GM12878 (cell line): Measurements from ENCODE around the gene PRRX2. TPM values are rescaled to one million over a fixed set of nuclear protein-coding genes. Genes with fewer than 3 reads are reported as not detected.

Experiments used
- ATAC-seq: fragments of 200-7000 bp; cut with Tn5 transposase; 3 replicates; pipeline ENCODE4 v1.9.1; 2020; ENCODE audit warnings: mild to moderate bottlenecking, moderate library complexity
- BruUV-seq: library from RNA; stranded (reverse); fragments of 400-500 nt; replicated peaks from 2 replicates; lab custom pipeline; 2021; lab: Mats Ljungman, UMichigan
- CTCF ChIA-PET: fragments of 300-600 bp; sonication (Branson Sonifier 250); formaldehyde crosslinking; extraction: SDS; loops from one replicate; lab custom pipeline; 2021; ENCODE audit warnings: inconsistent platforms; lab: Yijun Ruan, JAX
- POLR2A ChIA-PET: fragments of 350-600 bp; formaldehyde crosslinking; extraction: SDS; loops from one replicate; lab custom pipeline; 2021; ENCODE audit warnings: inconsistent platforms; lab: Charles Lee
- RAD21 ChIA-PET: fragments of 300-600 bp; sonication (Branson Sonifier 250); formaldehyde crosslinking; loops from one replicate; lab custom pipeline; 2023; ENCODE audit warnings: antibody characterized with exemption; ENCODE audit not compliant: unreplicated experiment; lab: Charles Lee
- SMC1A ChIA-PET: fragments of 300-600 bp; sonication (Branson Sonifier 250); formaldehyde crosslinking; loops from one replicate; lab custom pipeline; 2023; ENCODE audit not compliant: unreplicated experiment, uncharacterized antibody; lab: Charles Lee
- DNase-seq: peaks from one replicate; pipeline ENCODE4 v3.0.0-alpha.2; 2011; ENCODE audit warnings: low read depth, low spot score
- FAIRE-seq: peaks from 3 replicates; lab custom pipeline; 2011; peaks lifted over from hg19 to GRCh38; lab: Jason Lieb, UNC
- H2AFZ ChIP-seq: 2 replicates; pipeline ENCODE4 v1.6.0; 2011; ENCODE audit warnings: low read depth, low read length, control low read depth; ENCODE audit not compliant: control insufficient read depth
- H3K27ac ChIP-seq: 2 replicates; pipeline ENCODE4 v1.5.1; 2011; ENCODE audit warnings: control low read depth; ENCODE audit not compliant: control insufficient read depth, insufficient read depth
- H3K27me3 ChIP-seq, 2 experiments: replicated peaks in 1 of 2; 2 replicates each; pipeline versions ENCODE4 v1.6.0 to v1.6.1; 2011; ENCODE audit warnings: low read length in 1 of 2; ENCODE audit not compliant: control insufficient read depth in 2 of 2, insufficient read depth in 2 of 2
- H3K36me3 ChIP-seq, 2 experiments: 2 replicates each; pipeline ENCODE4 v1.5.1; 2011; ENCODE audit warnings: low read length in 1 of 2; ENCODE audit not compliant: control insufficient read depth in 2 of 2, insufficient read depth in 2 of 2
- H3K4me1 ChIP-seq: 2 replicates; pipeline ENCODE4 v1.6.1; 2011; ENCODE audit warnings: mild to moderate bottlenecking, low read length, moderate library complexity, mixed read lengths; ENCODE audit not compliant: control insufficient read depth, insufficient read depth
- H3K4me2 ChIP-seq: 2 replicates; pipeline ENCODE4 v1.6.0; 2011; ENCODE audit warnings: control low read depth; ENCODE audit not compliant: control insufficient read depth, insufficient read depth
- H3K4me3 ChIP-seq: fragments of 200-600 bp; sonication (generic); 2 replicates; pipeline ENCODE4 v1.5.1; 2016
- H3K79me2 ChIP-seq: 2 replicates; pipeline ENCODE4 v1.6.0; 2011; ENCODE audit warnings: low read length; ENCODE audit not compliant: control insufficient read depth, insufficient read depth
- H3K9ac ChIP-seq: 2 replicates; pipeline ENCODE4 v1.8.0; 2011; ENCODE audit warnings: low read length, control low read depth, mixed read lengths; ENCODE audit not compliant: control insufficient read depth, insufficient read depth
- H3K9me3 ChIP-seq: replicated peaks from 3 replicates; pipeline ENCODE4 v1.5.1; 2011; ENCODE audit warnings: mild to moderate bottlenecking, low read length; ENCODE audit not compliant: control insufficient read depth, insufficient read depth
- H4K20me1 ChIP-seq: 2 replicates; pipeline ENCODE4 v1.6.0; 2011; ENCODE audit not compliant: control insufficient read depth, insufficient read depth
- CBX3 ChIP-seq: fragments of 200-600 bp; sonication (generic); IDR thresholded peaks from 2 replicates; pipeline ENCODE4 v1.6.1; 2016; ENCODE audit warnings: low read depth, borderline replicate concordance
- EGR1 ChIP-seq, 2 experiments: IDR thresholded peaks; 1 replicate in 1 of 2; 2 replicates in 1 of 2; pipeline ENCODE4 v1.6.1; 2011 to 2012; ENCODE audit warnings: low read depth in 2 of 2, low read length in 2 of 2, borderline replicate concordance in 1 of 2, mild to moderate bottlenecking in 1 of 2, moderate library complexity in 1 of 2
- IKZF2 ChIP-seq, 2 experiments: fragments of 450-650 bp; IDR thresholded peaks; 2 replicates each; pipeline ENCODE4 v1.6.1; 2017; ENCODE audit warnings: mild to moderate bottlenecking in 2 of 2, moderate library complexity in 2 of 2
- IRF4 ChIP-seq: IDR thresholded peaks from 2 replicates; pipeline ENCODE4 v1.6.1; 2011; ENCODE audit warnings: low read depth, low read length
- MEF2A ChIP-seq: IDR thresholded peaks from 2 replicates; pipeline ENCODE4 v1.6.1; 2011; ENCODE audit warnings: low read depth, mild to moderate bottlenecking, low read length, moderate library complexity; ENCODE audit not compliant: insufficient read depth
- NFYB ChIP-seq: IDR thresholded peaks from 2 replicates; pipeline ENCODE4 v1.6.1; 2011; ENCODE audit warnings: low read depth, mild to moderate bottlenecking, low read length, improper control_type of control experiment, moderate library complexity; ENCODE audit not compliant: insufficient read depth
- NRF1 ChIP-seq: conservative IDR thresholded peaks from 2 replicates; pipeline ENCODE4 v1.6.1; 2011; ENCODE audit warnings: mild to moderate bottlenecking, low read depth, low read length, improper control_type of control experiment
- POU2F2 ChIP-seq: IDR thresholded peaks from 3 replicates; pipeline ENCODE4 v1.6.1; 2011; ENCODE audit warnings: low read depth, mild to moderate bottlenecking, low read length, borderline replicate concordance
- RUNX3 ChIP-seq: IDR thresholded peaks from 2 replicates; pipeline ENCODE4 v1.6.1; 2012; ENCODE audit warnings: low read length, inconsistent platforms
- SREBF2 ChIP-seq: IDR thresholded peaks from 2 replicates; pipeline ENCODE4 v1.6.1; 2012; ENCODE audit warnings: mild to moderate bottlenecking, low read length
- STAT3 ChIP-seq: IDR thresholded peaks from 2 replicates; pipeline ENCODE4 v1.6.1; 2011; ENCODE audit warnings: low read depth, low read length, improper control_type of control experiment
- TCF7 ChIP-seq: IDR thresholded peaks from 2 replicates; pipeline ENCODE4 v1.6.1; 2014; ENCODE audit warnings: antibody characterized with exemption, borderline replicate concordance
- ZNF207 ChIP-seq: fragments of 450-650 bp; IDR thresholded peaks from 2 replicates; pipeline ENCODE4 v1.6.1; 2014; ENCODE audit warnings: antibody characterized with exemption, mild to moderate bottlenecking, borderline replicate concordance
- ZNF274 ChIP-seq: IDR thresholded peaks from one replicate; pipeline ENCODE4 v1.8.0; 2011; ENCODE audit not compliant: insufficient read length, insufficient read depth
- WGBS: methylation state at CpG from one replicate; pipeline ENCODE4 v1.1.6; 2016; ENCODE audit warnings: low lambda C conversion rate; ENCODE audit not compliant: insufficient replicate concordance, insufficient coverage; ENCODE audit errors: missing lambda C conversion rate; 5-methylcytosine and 5-hydroxymethylcytosine counted together
- in situ Hi-C: fragments of 300-500 bp; cut with MboI; formaldehyde crosslinking; loops from 9 replicates; pipeline ENCODE4 v1.14.3; 2018; ENCODE audit warnings: mixed read lengths
- intact Hi-C: fragments of 100-400 bp; cut with micrococcal nuclease; formaldehyde crosslinking; loops from one replicate; pipeline ENCODE4 v1.14.2; 2022; ENCODE audit not compliant: unreplicated experiment
- polyA plus RNA-seq, 11 experiments: library from polyadenylated mRNA; depleted of rRNA in 4 of 11; unstranded in 6 of 11; stranded (reverse) in 5 of 11; fragments of >200 nt; fragmentation: Nextera tagmentation in 4 of 11; fragmentation: Illumina TruSeq in 1 of 11; extraction: Ambion mirVana in 4 of 11; extraction: Trizol in 1 of 11; gene quantifications; 1 replicate in 1 of 11; 2 replicates in 10 of 11; pipeline versions ENCODE4 v1.2.1 to v1.2.3, GENCODE V29; 2011 to 2016; ENCODE audit warnings: inconsistent platforms in 2 of 11, missing spikeins in 2 of 11, low read depth in 1 of 11
- total RNA-seq, 4 experiments: library from RNA; depleted of rRNA in 3 of 4; stranded (reverse); fragments of >200 nt in 3 of 4; fragmentation: Illumina TruSeq in 1 of 4; extraction: Trizol in 1 of 4; gene quantifications; 2 replicates each; pipeline versions ENCODE4 v1.2.1 to v1.2.3, GENCODE V29; 2013 to 2021

Gene PRRX2
- total and polyA plus RNA-seq, 10 of the 15 experiments (the other 5 are each of a cell fraction or from before 2014, with no cell fraction given) = not detected

- in situ Hi-C loops = no loop called here
- Histone ChIP-seq H4K20me1 (no peaks in the 10 kb centered on the region), H3K27ac (no peak overlapping the region), H3K4me2 (no peak overlapping the region), H3K36me3 (no peaks in the 10 kb centered on the region), H3K9me3 (no peaks in the 10 kb centered on the region), H2AFZ (no peak overlapping the region), H3K79me2 (no peaks in the 10 kb centered on the region), H3K4me1 (no peaks in the 10 kb centered on the region), H3K9ac (no peak overlapping the region), H3K4me3 (no peak overlapping the region), H3K27me3 (peaks cover 0 to 2% of the 10 kb centered on the region in 2 experiments; a peak in 2 of 4 replicates)
- ATAC-seq (no peak), DNase-seq (no peak), FAIRE-seq (no peak)
- intact Hi-C loops = no loop called here
- no TSS peak for BruUV-seq
- TF ChIP-seq STAT3 (no peak), CBX3 (no peak), RUNX3 (no peak), ZNF274 (no peak), NRF1 (no peak), NFYB (no peak), MEF2A (no peak), IRF4 (no peak), TCF7 (no peak), SREBF2 (no peak), EGR1 (IDR thresholded peaks at IDR 0.05; ENCODE audit: borderline replicate concordance in 1 of 2, low read depth in 2 of 2, low read length in 2 of 2) (no peak), ZNF207 (no peak), POU2F2 (no peak), IKZF2 (IDR thresholded peaks at IDR 0.05) (no peak)
- ChIA-PET SMC1A (no interaction called here), RAD21 (no interaction called here), POLR2A (no interaction called here), CTCF (no interaction called here)
- WGBS = 54% methylated on average over 13 of the region's 13 CpGs
Observed at GRCh38 chr9:129669946-129670345, 4.5 kb downstream of the PRRX2 start.
